Skeletal muscle satellite cell (primary cell): ENCODE results near the gene GRM5.

Source experiments
- H3K27me3 ChIP-seq: 2 replicates; pipeline ENCODE4 v1.7.0; 2013; ENCODE audit warnings: low read length; ENCODE audit not compliant: control insufficient read depth, insufficient read depth
- H3K36me3 ChIP-seq: 2 replicates; pipeline ENCODE4 v1.7.0; 2013; ENCODE audit warnings: mild to moderate bottlenecking, control low read depth, low read length; ENCODE audit not compliant: insufficient read depth
- H3K4me1 ChIP-seq: 2 replicates; pipeline ENCODE4 v1.7.0; 2013; ENCODE audit warnings: low read length; ENCODE audit not compliant: control insufficient read depth, insufficient read depth
- H3K4me2 ChIP-seq: 2 replicates; pipeline ENCODE4 v1.7.0; 2013; ENCODE audit warnings: mild to moderate bottlenecking, low read length
- H3K4me3 ChIP-seq: 2 replicates; pipeline ENCODE4 v1.7.0; 2013; ENCODE audit warnings: low read length
- H3K9ac ChIP-seq: 2 replicates; pipeline ENCODE4 v1.7.0; 2013; ENCODE audit warnings: mild to moderate bottlenecking, low read depth, low read length, moderate library complexity
- H3K9me3 ChIP-seq: replicated peaks from 2 replicates; pipeline ENCODE4 v1.7.0; 2013; ENCODE audit warnings: mild to moderate bottlenecking, control low read depth, low read length

GRM5 gene

DNA sequence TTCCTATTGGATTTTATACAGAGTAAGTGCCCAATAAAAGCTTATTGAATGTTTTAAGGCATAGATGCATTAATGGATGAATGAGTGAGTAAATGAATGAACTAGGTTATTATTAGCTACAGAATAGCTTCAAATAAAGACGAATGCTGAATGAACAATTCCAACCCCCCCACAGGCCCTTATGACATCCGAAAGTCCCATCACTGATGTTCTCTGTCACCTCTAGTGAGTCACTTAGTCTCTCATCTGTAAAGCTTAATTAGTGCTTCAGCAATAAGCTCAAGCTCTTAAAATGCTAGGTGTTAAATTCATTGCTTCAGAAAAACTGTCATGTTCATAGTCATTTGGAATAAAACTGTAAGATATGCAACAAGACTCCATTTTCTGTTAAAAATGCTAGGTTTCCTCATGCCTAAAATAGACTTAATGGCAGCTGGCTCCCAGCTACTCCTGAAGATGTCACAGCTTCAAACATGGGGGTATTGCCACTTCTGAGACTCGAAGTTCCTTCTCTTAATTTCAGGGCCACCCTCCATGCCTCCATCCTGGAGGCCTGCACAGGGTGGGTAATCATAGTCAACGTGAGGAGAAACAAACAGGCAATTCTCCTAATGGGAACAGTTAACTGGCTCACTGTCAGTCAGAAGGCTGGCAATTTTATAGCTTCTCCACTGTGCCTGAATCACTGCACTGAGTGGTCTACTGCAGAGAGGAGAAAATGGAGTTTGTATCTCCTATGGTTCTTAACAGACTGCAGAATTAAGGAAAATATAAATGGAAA, 373.3 kb downstream of the GRM5 start:
- peaks cover 3% of the 10 kb centered on the region for H3K27me3 ChIP-seq
- H3K4me2 ChIP-seq: no peak overlapping the region
- no peaks in the 10 kb centered on the region for H3K4me1 ChIP-seq
- no peak overlapping the region for H3K4me3 ChIP-seq
- no peaks in the 10 kb centered on the region for H3K36me3 ChIP-seq
- H3K9me3 ChIP-seq: no peaks in the 10 kb centered on the region
- no peak overlapping the region for H3K9ac ChIP-seq

DNA sequence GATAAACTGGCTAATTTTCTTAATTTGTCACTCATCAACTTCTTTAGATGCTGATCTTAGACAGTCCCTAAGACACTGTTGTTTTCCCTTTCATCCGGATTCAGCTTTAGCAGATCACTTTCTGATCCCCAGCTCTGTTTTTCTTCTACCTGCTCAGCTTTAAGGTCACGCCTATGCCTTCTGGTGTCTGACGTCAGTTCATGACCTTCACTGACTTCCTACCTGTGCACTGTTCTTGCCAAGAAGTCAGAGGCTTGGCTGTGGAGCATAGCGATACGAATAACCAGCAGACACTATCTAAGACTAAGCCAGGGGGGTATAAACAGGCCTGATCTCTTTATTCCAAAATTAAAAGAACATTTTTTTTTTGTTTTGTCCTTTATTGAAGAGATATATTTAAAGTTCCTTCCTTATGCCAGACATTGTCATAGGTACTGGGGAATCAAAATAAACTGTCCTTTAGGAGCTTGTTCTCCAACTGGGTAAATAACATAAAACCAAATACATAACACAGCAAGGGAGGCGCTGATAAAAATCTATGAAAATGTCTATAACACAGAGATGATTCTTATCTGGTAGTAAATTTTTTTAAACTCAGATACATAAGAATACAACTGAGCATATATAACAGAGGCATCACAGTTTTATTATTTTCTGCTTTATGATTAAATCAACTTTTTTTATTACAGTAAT, 376.1 kb downstream of the GRM5 start:
- no peak overlapping the region for H3K4me2 ChIP-seq

DNA sequence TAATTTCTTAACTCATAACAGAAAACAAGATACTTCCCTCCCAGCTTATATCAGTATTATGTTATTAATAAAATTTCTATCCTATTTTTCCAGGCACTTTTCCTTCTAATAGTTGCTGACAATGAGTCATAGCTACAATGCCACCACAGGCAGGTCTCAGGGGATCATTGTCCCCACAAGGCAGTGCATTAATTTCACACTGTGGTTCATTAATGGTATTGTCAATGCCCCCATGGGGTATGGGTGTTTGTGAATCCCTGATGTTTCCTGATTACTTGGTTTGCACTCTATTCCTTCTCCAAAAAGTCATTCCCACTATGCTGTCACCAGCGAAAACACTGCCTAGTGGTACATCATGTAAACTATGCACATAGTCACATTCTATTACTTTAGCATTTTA, 382.8 kb downstream of the GRM5 start:
- H3K27me3 ChIP-seq: no peaks in the 10 kb centered on the region
- H3K4me3 ChIP-seq: no peak overlapping the region
- no peak overlapping the region for H3K9ac ChIP-seq
- no peaks in the 10 kb centered on the region for H3K36me3 ChIP-seq
- H3K9me3 ChIP-seq: no peaks in the 10 kb centered on the region
- no peaks in the 10 kb centered on the region for H3K4me1 ChIP-seq
- no peak overlapping the region for H3K4me2 ChIP-seq

More for the DNA sequence above, 376.1 kb downstream of the GRM5 start:
- Histone ChIP-seq H3K27me3 (peaks cover 3% of the 10 kb centered on the region), H3K4me1 (no peaks in the 10 kb centered on the region), H3K4me3 (no peak overlapping the region), H3K9ac (no peak overlapping the region), H3K36me3 (no peaks in the 10 kb centered on the region), H3K9me3 (no peaks in the 10 kb centered on the region)

DNA sequence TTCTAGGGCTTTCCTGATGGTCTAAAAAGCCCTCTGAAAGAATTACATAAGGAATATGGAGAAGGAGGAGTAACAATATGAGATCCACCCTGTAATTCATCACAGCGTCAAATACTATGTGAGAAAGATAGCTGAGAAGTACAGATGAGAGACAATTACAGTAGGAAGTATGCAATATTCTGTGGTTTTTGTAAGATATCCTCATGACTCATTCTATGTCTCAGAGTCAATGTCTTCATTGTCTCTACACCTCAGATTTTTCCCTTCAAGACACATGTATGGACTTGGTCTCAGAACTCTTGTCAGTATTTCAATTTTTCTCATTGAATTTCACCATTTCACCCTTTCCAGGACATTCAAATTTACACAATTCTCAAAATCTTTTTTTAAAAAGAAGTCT, 385.0 kb downstream of the GRM5 start:
- Histone ChIP-seq H3K4me1 (no peaks in the 10 kb centered on the region), H3K9me3 (no peaks in the 10 kb centered on the region), H3K9ac (no peak overlapping the region), H3K27me3 (no peaks in the 10 kb centered on the region), H3K4me3 (no peak overlapping the region), H3K4me2 (no peak overlapping the region), H3K36me3 (no peaks in the 10 kb centered on the region)

DNA sequence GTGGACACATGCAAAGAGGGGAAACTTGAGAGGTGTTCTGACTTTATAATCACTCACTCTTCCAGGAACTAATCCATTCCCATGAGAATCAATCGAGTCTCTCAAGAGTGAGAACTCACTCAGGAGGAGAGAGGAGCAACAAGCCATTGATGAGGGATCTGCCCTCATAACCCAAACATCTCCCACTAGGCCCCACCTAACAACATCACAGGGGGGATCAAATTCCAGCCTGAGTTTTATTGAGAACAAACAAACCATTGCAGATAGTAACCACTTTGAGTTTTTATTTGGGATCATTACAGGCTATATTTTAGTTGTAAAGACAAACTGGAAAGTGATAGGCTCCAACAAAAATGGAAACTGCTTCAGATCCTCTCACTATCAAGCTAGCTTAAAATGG, 399.4 kb downstream of the GRM5 start:
- no peak overlapping the region for H3K4me3 ChIP-seq
- H3K27me3 ChIP-seq: no peaks in the 10 kb centered on the region
- no peaks in the 10 kb centered on the region for H3K9me3 ChIP-seq
- no peak overlapping the region for H3K4me2 ChIP-seq
- H3K9ac ChIP-seq: no peak overlapping the region
- no peaks in the 10 kb centered on the region for H3K36me3 ChIP-seq
- no peaks in the 10 kb centered on the region for H3K4me1 ChIP-seq

DNA sequence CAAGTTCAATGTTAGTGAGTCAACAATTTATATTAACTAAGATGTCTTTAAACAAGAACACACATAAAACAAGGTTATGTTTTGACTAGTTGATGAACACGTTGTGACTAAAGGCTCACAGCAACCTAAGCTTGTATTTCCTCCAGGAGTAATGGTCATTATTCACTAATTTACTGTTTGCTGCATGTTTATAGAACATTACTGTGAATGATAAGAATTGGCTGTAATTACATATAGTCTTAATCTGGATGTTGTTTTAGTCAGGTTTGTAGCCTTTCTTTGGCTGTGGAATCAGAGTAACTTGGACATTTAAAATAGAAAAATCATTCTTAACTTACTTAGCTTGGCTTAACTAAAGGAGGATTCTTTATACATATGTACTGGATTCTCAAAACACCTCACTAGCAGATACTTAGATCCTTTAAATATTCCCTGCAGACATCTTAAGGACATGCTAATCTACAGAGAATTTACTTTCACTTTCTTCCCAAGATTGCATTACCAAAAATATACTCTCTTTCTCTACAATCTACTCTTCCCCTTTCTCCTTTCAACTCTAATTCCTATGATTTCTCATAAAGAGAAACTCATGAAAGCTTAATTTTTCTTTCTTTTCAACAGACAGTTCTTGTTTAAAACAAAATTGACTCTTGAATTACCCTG, 408.6 kb downstream of the GRM5 start:
- H3K9ac ChIP-seq: no peak overlapping the region
- H3K4me2 ChIP-seq: no peak overlapping the region
- no peak overlapping the region for H3K4me3 ChIP-seq
- peaks cover 4% of the 10 kb centered on the region for H3K27me3 ChIP-seq
- no peaks in the 10 kb centered on the region for H3K4me1 ChIP-seq
- H3K36me3 ChIP-seq: no peaks in the 10 kb centered on the region
- H3K9me3 ChIP-seq: no peaks in the 10 kb centered on the region

DNA sequence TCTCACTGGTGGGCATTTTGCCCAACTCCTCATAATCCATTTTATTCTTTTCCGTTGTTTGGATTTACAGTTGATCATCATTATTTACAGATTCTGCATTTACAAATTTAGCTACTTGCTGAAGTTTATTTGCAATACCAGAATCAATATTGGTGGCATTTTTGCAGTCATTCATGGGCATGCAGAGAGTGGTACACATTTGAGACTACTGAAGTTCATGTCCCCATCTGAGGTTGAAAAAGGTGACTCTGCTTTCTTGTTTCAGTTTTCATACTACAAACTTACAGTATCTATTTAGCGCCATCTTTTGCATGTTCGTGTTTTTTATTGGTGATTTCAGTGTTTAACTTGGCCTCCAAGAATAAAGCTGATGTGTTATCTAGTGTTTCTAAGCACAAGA, 409.5 kb downstream of the GRM5 start:
- Histone ChIP-seq H3K9ac (no peak overlapping the region), H3K36me3 (no peaks in the 10 kb centered on the region)

DNA sequence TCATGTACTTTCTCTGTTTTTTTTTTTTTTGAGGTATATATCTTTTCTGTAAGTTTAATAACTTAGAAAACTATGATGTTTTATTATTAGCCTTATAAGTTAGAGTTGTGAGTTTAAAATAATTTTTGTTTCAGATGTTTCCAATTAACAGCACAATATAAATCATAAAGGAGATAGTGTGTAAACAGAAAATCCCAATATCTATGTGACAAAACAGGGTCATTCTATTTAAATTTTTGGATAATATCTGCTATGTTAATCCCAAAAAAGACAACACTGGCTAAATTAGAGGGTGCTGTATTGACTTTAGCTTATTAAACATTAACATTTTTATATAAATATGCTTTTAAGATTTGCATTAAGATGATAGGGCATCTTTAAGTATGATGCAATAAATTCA, 410.1 kb downstream of the GRM5 start:
- H3K9ac ChIP-seq: no peak overlapping the region
- no peak overlapping the region for H3K4me2 ChIP-seq
- H3K9me3 ChIP-seq: no peaks in the 10 kb centered on the region
- H3K4me3 ChIP-seq: no peak overlapping the region
- H3K36me3 ChIP-seq: no peaks in the 10 kb centered on the region
- peaks cover 4% of the 10 kb centered on the region for H3K27me3 ChIP-seq
- H3K4me1 ChIP-seq: no peaks in the 10 kb centered on the region

More for the DNA sequence above, 409.5 kb downstream of the GRM5 start:
- Histone ChIP-seq H3K4me1 (no peaks in the 10 kb centered on the region), H3K4me3 (no peak overlapping the region), H3K4me2 (no peak overlapping the region), H3K27me3 (peaks cover 4% of the 10 kb centered on the region), H3K9me3 (no peaks in the 10 kb centered on the region)

DNA sequence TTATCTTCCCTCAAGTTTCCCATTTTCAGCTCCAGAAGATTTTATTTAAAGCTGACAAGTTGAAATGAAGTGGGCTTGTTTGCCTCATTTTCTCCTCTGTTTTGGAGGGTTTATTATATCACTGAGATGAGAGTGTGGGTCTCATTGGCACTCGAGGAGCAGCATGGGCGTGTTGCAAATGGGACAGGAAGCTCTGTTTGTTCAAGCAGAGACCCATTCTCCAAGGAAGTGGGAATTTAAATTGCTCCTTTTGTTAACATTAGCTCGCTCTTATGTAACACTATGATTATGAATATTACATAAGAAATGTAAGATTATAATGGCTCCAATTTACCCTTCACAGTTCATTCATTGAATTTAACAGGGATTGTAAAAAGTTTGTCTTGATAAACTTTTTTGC, 410.6 kb downstream of the GRM5 start:
- Histone ChIP-seq H3K36me3 (no peaks in the 10 kb centered on the region), H3K4me3 (no peak overlapping the region), H3K4me1 (no peaks in the 10 kb centered on the region), H3K4me2 (no peak overlapping the region), H3K27me3 (peaks cover 4% of the 10 kb centered on the region), H3K9ac (no peak overlapping the region), H3K9me3 (no peaks in the 10 kb centered on the region)

DNA sequence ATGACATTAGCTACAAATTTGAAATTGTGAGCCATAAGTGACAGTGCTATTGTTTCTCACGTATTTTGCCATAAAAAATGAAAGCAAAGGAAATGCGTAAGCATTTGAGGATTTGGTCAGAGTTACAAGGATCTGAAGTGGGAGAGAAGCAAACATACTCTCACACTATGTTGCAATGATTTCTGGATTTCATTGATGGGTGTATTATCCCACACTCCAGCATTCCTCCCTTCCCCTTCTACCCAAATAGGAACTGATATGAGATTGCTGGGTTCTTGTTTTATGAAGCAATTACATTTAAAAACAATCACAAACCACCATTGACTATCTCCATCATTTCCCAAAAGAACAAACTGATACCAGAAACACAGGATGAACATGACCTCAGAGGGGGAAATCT, 414.2 kb downstream of the GRM5 start:
- Histone ChIP-seq H3K36me3 (no peaks in the 10 kb centered on the region), H3K4me2 (no peak overlapping the region), H3K4me3 (no peak overlapping the region), H3K9me3 (no peaks in the 10 kb centered on the region), H3K9ac (no peak overlapping the region), H3K27me3 (no peaks in the 10 kb centered on the region), H3K4me1 (no peaks in the 10 kb centered on the region)

DNA sequence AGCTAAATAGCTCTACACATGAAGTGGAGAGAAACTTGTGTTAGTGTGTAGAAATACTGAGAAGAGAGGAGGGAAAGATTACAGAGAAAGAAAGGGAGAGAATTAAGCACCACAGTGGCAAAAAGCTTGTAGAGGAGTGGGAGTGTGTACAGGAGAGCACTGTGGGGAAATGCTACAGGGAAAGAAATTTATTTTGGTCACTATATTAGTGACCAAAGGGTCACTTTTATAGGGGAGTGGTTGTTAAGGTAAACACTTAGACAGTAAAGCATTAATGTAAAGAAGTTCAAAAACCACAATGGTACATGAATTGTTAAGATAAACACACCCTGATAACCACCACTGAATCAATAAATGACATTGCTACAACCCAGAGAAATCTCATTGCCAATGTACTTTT, 421.1 kb downstream of the GRM5 start:
- Histone ChIP-seq H3K9me3 (no peaks in the 10 kb centered on the region), H3K27me3 (peaks cover 2% of the 10 kb centered on the region), H3K9ac (no peak overlapping the region), H3K4me1 (no peaks in the 10 kb centered on the region), H3K4me2 (no peak overlapping the region), H3K4me3 (no peak overlapping the region), H3K36me3 (no peaks in the 10 kb centered on the region)
